Activated naive CD4-positive, alpha-beta T cell treated with anti-CD3 and anti-CD28 coated beads, Interleukin-2, amount 10 ng/mL, durations not matched to agents 5 hours and 36 hours (primary cell): ENCODE measurements around the gene CEP162. TPM values are rescaled to one million over a fixed set of nuclear protein-coding genes. Genes with fewer than 3 reads are reported as not detected.

Experiments
- total RNA-seq, 2 experiments: library from RNA; stranded (reverse); gene quantifications; one replicate each; pipeline ENCODE4 v1.2.3, GENCODE V29; 2021

Gene CEP162, protein sequence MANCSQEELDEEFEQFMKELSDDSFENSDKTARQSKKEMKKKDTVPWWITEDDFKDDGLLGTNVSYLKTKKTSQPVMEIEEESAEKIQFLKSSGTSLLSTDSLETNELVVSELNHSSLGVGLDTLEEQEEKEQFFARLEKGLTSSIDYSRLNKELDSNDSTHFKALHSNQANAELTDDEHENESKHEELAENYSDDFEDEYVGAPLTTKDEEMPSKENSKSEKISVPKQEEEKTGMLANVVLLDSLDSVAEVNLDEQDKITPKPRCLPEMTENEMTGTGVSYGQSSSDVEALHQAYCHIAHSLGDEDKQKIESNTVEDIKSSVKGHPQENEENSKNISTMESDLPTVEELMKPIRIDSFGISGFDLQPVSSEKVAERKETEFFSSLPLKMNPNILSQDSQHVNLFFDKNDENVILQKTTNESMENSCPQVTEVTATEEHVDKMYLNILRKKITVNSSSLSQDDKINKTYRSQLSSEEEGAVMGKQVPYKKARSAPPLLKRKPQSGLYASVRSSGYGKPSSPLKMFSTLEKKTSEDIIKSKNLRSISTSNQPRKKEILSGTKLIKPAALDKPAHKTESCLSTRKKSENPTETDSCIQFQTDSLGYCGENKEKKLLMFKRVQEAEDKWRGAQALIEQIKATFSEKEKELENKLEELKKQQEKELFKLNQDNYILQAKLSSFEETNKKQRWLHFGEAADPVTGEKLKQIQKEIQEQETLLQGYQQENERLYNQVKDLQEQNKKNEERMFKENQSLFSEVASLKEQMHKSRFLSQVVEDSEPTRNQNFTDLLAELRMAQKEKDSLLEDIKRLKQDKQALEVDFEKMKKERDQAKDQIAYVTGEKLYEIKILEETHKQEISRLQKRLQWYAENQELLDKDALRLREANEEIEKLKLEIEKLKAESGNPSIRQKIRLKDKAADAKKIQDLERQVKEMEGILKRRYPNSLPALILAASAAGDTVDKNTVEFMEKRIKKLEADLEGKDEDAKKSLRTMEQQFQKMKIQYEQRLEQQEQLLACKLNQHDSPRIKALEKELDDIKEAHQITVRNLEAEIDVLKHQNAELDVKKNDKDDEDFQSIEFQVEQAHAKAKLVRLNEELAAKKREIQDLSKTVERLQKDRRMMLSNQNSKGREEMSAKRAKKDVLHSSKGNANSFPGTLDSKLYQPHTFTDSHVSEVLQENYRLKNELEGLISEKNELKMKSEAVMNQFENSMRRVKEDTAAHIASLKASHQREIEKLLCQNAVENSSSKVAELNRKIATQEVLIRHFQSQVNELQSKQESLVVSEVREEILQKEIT (N-terminal part only)
- total RNA-seq, result 1 to 10 TPM; 7.8 to 9.0 TPM

DNA sequence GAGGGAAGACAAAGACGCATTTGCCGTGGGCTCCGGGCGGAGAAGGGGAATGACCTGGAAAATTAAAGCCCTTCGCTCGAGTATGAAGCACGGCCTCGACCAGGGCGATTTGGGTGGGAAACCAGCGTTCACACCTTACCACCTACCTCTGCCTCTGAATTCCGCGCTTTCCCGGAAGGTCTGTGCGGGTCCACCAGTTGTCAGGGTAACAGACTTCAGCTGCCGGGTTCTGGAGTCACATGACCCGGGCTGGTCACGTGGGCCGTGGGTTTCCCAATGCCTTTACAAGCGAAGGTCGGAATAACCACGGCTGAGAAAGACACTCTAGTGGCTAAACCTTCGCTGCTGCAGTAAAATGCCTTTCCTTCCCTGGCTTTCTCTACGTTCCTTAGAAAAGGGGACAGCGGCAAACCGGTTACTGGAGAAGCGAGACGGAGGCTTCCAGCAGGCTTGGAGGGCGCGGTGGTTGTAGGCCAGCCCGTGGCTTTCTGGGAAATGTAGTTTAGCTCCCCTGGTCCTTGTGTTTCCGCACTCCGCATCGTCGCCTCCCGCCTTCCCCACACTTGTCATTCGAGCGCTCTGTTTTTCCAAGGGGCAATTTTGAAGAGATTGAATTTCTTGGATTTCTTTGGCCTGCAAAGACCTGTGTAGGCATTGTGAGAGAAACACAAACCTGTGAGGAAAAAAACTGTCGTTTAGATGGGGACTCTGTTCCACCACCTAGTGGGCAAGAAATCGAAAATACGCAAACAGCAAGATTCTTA, at the start of gene CEP162:
Gene CEP162, minus strand, starts transcription at position 210 of the 764 bp plus-strand sequence. CDS start 1,250 bp downstream, outside the sequence.

Other genes starting within 250 kb of the CEP162 start
- gene MRAP2, start 193.9 kb downstream of the CEP162 start, total RNA-seq, result not detected